ENCODE data around the gene BRINP2. TPM values are rescaled to one million over a fixed set of nuclear protein-coding genes. Genes with fewer than 3 reads are reported as not detected.

Gene BRINP2
- total RNA-seq, 1 donor from 2014 or later: not detected

DNA sequence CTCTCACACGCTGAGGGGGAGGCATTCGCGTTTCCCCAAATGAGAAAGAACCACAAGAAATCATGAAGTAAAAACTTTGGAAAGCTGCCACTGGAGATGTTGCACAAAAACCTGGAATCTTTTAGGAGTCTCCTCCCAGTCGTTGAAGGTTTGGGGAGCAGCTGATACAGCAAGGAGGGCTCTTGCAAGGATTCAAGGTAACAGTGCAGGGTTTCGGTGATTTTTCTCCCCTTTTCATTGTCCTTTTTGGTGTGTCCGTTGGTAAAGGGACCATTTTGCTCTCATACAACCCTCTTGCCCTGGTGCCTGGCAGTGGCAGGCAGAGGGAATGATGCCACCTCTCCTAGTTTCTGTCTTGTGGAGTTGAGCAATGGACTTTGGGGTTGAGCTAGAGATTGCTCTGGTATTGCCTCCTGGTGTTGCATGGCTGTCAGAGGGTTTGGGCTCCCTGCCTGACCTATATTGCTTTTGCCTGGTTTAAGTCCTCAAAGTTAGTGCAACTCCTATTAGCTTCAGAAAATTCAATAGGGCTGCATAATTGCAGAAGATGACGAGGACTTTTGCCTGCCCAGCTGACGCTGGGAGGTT is 872 bp downstream of the BRINP2 start:
- DNase-seq: no peak

DNA sequence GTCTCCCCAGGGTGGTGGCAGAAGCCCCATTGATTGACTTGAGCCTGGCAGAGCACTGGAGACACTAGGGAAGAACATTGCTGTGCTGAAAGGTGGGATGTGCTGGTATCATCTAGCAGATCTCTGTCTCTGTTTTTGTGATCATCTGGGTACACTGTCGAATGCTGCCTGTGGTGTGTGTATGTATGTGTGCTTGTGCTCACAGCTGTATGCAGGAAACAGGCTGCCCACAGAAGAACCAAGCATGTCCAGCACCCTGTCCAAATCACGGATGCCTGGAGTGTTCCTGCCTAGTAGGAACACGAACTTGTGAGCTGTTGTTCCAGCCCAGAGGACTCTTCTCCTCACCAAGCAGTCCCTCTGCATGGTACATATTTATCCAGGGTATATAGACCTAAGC is 1.5 kb downstream of the BRINP2 start:
- DNase-seq: no peak

DNA sequence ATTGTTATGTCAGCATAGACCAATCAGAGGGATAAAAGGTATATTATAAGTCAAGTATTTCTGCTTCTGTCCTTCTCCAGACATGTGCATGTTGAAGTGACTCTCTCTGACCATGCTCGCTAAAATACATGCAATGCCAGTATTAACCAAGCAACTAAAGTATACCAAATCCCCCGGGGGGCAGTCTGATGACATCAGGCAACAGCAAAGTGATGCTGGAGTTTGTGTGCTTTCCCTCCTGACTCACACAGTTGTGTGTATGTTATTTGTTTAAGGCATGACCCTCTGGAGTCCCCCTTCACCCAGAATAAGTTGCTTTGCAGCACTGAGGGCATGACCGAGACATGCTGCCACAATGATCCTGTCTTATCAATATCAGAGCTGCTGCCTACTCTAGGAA is 2.1 kb downstream of the BRINP2 start:
- no peak for DNase-seq

DNA sequence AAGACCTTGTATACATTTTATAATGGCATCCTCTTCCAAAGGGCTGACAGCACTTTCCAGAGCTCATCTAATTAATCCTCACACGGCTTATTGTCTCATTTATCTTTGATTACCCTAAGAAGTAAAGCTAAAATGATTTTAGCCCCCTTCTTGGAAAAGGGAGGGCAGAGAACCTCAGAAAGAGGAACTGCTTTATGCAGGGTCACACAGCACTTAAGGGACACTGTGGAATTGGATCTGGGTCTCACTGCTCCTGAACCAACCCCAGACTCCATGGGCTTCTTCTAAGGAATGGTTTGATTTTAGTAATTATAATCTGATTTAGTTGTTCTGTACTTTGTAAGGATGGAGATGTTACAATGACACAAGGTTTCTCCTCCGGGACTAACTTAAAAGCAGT is 3.2 kb downstream of the BRINP2 start:
- no peak for DNase-seq

DNA sequence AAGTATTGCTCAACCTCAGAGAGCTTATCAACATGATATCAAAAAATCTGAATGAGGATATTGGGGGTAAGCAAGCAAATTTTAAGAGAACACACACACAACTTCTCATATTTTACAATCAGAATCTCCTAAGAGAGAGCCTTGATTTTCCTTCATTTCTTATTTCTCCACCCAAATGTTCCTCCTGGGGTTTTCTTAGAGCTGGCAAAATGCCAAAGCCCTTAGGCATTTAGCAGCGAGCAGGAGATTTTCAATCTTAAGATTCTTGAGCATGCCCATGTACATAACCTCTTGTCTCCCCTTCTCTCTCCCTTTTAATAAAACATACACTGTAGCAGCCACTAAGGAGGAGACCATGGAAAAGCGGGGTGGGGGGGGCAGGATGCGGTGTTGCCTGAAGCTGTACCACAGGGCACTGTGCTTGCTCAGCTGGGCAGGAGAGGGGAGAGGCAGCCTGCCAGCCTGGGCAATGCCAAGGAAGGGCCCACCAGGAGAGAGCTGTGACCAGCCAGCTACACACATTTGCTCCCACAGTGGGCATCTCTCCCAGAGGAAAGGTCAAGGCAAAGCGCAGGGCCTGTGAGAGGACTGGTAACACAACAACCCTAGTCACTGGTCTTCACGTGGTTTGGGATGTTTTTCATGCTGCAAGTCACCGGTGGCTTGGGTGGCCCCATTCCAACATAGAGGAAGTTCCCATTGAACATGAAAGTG is 4.3 kb downstream of the BRINP2 start:
- DNase-seq: no peak

DNA sequence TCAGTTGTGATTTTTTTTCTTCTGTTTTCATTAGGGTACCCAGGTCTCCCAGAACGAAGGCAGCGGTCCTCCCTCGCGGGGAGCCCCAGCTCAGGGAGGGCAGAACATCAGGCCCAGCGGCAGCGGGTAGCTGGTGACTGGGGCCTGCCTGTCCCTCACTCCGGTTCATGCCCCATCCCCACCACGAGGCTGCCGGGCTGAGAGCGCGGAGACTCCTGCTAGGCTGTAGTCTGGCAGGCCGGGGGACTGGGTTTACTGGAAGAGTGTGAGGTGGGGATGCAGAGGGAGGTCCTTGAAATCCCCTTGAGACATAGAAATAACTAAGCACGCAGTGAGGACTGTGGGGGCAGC is 10.5 kb downstream of the BRINP2 start:
- DNase-seq: no peak

DNA sequence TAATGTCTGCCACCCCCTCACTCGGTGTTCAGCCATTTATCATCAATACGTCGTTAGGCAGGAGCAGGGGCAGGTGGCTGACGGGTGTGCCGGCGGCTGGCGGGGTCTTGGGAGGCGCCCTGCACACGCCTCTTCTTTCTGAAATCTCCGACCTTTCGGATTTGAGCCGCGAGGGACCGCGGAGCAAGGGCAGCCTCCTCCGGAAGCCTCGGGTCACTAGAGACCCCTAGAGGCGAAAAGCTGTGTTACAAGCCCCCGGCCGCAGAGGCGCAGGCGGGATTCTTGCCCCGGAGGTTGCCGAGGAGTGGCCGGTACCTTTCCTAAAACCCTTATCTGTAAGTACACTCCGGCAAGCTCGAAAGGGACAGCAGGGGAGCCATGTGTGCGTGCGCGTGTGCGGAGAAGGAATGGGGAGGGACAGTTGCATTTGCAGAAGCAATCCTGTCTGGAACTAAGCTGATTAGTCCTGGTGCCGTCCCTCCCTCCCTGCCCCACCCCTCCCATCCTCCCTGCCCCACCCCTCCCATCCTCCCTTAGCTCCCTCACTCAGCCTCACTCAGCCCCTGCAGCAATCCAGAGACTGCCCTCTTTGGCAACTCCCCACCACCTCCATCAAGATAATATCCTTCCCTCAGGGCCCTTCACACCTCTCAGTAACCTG is 11.0 kb downstream of the BRINP2 start:
- DNase-seq: peak; percentile 54

DNA sequence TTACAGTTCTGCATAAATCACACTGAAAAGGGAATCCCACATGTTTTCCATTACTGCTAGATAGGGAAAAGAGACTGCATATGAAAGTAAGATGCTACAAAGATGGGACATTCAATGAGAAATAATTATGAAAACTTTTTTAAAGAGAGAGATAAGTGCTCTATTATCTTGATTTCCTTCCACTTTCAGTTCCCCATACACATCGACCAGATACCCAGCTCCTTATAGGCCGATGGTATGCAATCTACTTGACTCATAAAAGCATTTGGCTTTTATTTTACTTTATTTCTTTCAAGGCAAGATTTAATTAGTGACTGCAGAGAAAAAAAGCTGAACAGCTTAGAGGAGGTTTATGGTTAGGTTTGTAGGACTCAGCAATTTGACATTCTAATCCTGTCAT is 13.1 kb downstream of the BRINP2 start:
- no peak for DNase-seq

DNA sequence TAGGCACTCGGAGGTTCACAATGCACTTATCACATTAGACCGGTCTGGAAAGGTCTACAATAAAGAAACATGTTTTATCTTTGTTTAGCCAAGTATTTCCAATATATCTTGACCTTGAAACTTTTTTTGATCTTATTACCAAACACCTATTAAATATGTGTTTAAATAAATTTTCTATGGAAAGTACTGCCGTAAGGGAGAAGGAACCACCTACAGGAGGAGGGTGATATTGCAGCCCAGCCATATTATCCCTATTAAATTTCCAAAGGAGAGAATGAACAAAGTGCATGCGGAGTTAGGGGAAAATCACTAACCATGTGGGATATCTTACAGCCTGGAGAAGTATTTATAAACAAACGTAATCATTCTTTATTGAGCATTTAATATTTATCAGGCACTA is 14.5 kb downstream of the BRINP2 start:
- DNase-seq: peak; percentile 35

DNA sequence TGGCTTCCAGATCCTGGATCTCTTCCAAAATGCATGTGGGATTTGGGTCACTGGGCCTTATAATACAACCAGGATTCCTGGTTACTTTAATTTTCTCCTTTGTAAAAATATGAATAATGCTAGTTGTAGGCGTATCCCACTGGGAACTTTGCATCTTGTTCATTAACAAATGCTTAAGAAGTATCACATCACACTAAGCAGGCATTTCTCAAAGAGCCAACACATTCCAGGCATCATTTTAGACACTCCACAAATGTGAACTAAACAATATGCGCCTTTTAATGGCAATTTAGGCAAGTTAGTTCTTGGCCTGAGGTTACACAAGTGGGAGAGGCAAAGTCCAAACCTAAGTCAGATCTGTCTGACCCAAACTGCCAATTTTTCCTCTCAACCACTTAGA is 15.9 kb downstream of the BRINP2 start:
- DNase-seq: no peak

DNA sequence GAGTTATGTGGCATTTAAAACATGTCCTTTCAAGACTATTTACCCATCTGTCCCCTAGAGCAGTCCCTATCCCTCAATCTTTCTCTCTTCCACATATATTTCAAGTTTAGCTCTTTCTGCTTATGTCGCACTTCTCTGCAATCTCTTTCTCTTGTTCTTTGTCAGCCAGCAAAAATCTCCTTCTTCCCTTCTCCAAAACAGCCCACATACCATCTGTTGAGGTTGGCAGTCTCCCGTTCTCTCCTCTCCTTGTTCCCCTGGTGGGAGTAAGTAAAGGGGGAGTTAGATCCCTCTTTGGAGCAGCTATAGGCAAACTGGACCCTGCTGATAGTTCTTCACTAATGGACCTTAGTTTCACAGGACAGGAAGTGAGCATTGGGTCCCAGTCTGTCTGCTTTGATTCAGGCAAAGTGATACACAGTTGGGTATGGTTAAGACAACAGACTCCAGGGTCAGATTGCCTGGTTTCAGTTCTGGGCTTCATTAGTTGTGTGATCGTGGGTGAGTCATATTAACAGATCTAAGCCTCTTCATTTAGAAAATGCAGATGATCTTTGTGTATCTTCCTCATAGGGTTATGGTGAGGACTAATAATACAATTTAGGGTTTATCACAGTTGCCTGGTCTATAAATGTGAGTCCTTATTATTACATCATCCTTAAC is 19.7 kb downstream of the BRINP2 start:
- no peak for DNase-seq

DNA sequence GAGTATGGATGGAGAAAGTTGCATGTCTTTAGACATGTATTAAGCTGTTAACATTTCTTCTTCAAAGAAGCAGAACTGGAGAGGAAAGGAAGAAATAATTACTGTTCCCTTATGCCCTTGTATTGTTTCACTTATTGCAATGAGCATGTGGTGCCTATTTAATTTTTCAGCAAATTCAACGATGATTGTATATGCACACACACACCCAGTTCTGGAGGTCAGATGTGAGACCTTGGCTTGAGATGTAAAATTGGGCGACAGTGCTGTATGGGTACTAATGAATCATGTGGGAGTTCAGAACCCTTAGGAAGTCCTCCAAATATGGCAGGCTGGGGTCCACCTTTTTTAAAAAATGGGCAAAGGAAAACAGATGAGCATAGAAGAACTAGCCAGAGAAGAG is 27.5 kb downstream of the BRINP2 start:
- no peak for DNase-seq

DNA sequence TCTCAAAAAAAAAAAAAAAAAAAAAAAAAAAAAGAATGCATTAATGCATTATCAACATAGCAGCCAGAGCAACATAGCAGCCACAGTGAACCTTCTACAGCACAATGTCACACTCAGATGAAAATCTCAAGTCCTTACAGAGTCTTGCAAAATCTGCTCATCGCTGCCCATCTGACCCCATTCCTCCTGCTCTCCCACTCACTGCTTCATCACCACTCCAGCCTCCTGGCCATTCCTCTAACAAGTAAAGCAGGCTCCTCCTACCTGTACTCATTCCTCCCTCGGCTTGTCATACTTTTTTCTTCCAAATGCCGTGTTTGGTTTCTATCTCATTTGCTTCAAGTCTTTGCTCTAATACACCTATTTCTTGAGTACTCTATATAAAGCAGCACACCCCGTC is 29.5 kb downstream of the BRINP2 start:
- no peak for DNase-seq

DNA sequence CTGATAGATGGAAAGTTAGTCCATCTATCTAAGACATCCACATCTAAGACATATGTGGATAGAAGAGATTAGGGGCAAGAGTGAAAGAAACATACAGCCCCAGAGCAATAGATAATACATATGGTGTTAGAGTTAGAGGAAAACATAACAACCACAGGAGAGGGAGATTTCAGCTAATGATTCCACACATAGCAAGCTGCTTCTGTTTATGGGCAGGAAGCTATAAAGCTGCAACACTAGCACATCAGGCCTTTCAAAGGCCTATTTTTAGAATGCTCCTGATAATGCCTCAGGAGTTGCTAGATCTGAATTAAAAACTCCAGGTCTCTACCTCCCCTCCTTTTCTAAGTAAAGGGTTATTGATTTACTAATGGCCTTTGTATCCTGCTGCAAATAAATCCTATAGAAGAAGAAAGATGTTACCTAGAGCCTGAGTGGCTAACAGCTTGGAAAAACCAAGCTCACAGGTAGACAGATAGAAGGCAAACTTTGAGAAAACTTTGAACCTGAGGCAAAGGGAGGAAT is 36.1 kb downstream of the BRINP2 start:
- DNase-seq: no peak

DNA sequence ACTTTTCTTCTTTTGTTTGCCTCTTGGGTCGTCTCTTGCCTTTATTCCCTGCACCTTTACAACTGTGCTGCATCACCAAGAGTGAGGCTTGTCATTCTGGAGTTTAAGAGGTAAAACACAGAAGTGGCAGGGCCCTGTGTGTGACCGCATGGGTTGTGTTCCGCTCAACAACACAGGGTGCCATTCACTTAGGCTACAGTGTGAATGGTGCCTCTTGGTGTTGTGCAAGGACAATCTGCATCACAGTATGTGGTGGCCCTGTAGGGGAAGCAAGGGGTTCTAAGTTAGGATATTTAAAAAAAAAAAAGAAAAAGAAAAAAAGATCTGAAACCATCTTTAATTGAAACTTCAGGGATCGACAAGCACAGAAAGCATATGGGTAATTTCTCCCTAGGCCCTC is 38.2 kb downstream of the BRINP2 start:
- DNase-seq: no peak

DNA sequence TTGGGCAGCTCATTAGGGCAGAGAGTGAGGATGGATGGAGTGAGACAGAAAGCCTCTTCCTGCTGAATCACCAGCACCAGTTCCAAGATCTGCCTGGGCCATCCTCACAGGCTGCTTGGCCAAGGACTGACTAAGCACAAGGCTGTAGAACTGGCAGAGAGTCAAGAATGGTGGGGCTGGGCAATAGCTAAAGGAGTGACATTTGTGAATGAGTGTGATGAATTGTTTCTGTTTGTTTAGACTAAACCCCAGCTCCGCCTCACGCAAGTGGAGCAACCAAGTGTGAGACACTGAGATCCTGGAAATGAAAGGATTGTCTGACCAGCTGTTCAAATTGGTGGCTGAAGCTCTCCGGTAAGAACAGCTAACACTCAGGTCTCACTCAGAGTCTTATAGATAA is 38.6 kb downstream of the BRINP2 start:
- no peak for DNase-seq

DNA sequence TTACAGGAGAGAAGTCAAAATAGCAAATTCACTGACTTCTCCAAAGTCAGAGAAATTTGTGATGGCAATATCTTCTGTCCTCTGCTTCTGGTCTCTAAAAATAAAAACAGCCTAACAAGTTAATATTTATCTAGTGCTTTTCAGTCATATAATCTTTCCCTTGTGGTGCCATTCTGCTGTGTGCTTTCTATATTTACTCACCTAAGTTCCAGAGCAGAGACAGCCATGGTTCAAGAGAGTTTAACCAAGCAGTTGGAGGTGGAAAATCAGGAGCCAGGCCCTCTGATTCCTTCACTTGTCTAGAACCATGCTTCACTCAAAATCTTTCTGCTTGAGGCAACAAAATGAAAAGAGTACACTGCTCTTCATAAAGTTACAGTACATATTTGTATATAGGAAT is 39.3 kb downstream of the BRINP2 start:
- no peak for DNase-seq

DNA sequence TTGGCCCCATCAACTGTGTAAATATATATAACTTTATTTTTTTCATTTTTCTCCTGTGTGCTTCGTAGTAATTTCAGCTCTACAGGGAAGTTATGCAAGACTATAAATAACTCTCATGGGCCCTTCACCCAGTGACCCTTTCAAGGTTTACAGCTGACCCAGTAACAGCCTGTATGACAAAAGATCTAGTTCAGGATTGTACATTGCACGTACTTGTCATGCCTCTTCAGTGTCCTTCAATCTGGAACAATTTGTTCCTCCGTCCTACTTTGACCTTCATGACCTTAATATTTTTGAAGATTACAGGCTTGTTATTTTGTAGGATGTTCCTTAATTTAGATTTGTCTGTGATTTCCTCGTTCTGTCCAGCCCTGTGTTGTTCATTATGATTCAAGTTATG is 40.5 kb downstream of the BRINP2 start:
- DNase-seq: no peak

DNA sequence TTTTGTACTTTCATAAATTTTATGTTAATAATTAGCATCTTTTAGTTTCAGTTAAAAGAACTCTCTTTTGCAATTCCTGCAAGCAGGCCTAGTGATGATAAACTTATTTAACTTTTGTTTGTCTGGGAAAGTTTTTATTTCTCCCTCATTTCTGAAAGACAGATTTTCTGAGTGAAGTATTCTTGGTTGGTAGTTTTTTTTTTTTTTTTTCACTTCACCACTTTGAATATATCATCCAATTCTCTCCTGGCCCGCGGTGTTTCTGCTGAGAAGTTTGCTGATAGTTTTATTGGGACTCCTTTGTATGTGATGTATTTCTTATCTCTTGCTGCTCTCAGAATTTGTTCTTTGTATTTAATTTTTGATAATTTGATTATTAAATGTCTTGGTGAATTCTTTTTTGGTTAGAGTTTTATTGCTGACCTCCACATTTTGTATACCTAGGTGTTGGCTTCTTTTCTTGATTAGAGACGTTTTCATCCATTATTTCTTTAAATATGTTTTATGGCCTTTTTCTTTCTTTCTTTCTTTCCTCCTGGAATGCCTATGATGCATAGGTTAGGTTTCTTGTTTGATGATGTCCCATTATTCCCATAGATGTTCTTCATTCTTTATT is 45.9 kb downstream of the BRINP2 start:
- DNase-seq: no peak

DNA sequence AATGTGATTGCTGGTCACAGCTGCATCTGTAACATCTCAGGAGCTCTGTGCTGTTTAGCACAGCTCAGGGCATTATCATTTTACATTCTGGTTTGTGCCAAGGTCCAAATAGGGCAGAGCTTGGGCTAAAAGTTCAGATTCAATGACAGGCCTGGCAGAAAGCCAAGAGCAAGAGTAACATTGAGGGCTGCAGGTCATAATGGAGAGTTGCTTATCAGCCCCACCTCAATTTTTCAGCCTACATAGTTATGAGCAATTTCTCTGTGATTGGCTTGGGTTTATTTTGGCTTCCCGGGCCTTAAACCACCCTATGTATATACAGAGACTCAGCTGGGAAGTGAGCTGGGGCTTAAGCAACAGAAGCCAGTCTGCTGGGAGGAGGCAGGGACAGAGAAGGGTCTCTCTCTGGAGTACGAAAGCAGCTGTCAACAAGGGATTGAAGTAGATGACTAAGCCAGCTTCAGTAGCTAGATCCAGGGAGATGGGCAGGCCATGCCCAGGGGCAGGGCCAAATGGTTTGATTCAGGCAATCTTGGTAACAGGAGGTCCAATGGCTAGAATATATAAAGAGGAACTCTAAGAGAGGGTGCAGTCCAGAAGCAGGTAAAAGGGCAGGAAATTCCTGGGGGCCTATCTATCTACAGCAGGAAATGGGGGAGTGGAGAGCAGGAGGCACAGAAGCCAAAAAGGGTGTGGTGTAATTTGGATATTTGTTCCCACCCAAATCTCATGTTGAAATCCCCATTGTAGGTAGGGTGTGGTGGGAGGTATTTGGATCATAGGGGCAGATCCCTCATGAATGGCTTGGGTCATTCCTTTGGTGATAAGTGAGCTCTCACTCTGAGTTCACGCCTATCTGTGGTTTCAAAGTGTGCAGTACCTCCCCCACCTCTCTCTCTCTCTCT is 49.0 kb downstream of the BRINP2 start:
- no peak for DNase-seq

DNA sequence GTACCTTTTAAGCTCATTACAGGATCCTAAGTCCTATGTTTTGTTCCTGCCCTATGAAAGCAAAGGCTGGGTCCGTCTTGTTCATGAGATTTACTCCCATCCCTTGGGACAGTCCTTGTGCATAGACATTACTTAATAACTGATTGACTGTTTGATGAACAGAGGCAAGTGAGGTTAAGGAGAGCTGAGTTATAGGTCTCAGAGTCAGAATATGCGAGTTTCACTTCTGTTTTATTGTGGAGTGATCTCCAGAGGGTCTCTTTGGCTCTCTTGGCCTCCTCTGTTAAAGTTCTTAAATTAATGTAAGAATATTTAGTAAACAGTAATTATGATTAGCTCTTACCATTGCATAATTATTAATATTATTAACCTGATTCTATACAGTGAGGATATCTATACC is 52.6 kb downstream of the BRINP2 start:
- DNase-seq: no peak
